OCI-LY7 (cell line): Measurements from ENCODE around the gene CDYL.

Experiments used
- CTCF ChIP-seq: fragments of 200-600 bp; sonication (generic); conservative IDR thresholded peaks from 2 replicates; pipeline ENCODE4 v1.5.1; 2014; ENCODE audit warnings: mild to moderate bottlenecking, antibody characterized with exemption, low read length, moderate library complexity, mixed read lengths
- EZH2phosphoT487 ChIP-seq: fragments of 200-600 bp; sonication (generic); IDR thresholded peaks from 2 replicates; pipeline ENCODE4 v1.6.1; 2018; ENCODE audit warnings: low read depth, borderline replicate concordance, mild to moderate bottlenecking, mixed run types, antibody characterized with exemption, low read length, moderate library complexity, mixed read lengths

- TF ChIP-seq CTCF: no peak
- no peak for TF ChIP-seq EZH2phosphoT487
Observed at GRCh38 chr6:4901386-4902061, 125.3 kb downstream of the CDYL start.
